GM10266 (cell line): ENCODE results near the gene FAM181A.

ENCODE experiments used
- DNase-seq: peaks from one replicate; pipeline ENCODE4 v3.0.0; 2012; ENCODE audit errors: extremely low spot score
- TF ChIP-seq, protein P1 (sequence below): IDR thresholded peaks from 2 replicates; pipeline ENCODE4 v1.5.1; 2012; ENCODE audit warnings: mild to moderate bottlenecking, low read depth; ENCODE audit not compliant: control insufficient read depth, insufficient read depth; ENCODE audit errors: missing control alignments

The FAM181A gene

DNA sequence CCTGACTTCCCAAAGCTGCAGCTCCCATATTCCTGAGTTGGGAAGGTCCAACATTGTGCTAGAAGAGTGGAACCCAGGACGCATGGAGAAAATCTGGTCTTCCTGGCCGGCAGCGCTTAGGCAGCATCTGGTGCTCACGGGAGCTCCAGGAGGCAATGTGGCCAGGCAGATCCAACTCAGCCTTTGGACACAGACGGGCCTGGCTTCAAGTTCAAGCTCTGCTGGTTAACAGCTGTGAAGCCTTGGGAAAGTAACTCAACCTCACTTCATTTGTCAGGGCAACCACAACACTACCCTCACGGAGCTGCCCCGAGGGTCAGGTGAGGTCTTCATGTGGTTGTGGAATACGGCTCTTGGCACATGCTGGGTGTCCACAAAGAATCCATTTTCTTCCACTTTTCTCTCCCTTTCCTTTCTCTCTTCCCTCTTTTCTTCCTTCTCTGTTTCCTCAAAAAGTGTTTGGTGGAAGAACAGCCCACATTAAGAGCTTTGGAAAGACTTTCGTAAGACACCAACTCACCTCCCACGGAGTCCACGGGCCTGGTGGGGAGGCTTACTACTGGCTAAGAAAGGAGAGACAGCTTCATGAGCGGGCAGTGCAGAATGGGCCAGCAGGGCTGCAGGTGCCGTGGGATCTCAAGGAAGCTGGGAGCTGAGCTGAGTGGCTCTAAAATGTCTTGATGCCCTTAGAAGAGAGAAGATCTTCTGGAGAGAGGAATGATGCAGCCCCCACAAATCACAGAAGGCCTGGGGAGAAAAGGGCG is 2.4 kb upstream of the FAM181A start:
- TF ChIP-seq, protein P1, sequence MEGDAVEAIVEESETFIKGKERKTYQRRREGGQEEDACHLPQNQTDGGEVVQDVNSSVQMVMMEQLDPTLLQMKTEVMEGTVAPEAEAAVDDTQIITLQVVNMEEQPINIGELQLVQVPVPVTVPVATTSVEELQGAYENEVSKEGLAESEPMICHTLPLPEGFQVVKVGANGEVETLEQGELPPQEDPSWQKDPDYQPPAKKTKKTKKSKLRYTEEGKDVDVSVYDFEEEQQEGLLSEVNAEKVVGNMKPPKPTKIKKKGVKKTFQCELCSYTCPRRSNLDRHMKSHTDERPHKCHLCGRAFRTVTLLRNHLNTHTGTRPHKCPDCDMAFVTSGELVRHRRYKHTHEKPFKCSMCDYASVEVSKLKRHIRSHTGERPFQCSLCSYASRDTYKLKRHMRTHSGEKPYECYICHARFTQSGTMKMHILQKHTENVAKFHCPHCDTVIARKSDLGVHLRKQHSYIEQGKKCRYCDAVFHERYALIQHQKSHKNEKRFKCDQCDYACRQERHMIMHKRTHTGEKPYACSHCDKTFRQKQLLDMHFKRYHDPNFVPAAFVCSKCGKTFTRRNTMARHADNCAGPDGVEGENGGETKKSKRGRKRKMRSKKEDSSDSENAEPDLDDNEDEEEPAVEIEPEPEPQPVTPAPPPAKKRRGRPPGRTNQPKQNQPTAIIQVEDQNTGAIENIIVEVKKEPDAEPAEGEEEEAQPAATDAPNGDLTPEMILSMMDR = no peak
- DNase-seq = no peak

DNA sequence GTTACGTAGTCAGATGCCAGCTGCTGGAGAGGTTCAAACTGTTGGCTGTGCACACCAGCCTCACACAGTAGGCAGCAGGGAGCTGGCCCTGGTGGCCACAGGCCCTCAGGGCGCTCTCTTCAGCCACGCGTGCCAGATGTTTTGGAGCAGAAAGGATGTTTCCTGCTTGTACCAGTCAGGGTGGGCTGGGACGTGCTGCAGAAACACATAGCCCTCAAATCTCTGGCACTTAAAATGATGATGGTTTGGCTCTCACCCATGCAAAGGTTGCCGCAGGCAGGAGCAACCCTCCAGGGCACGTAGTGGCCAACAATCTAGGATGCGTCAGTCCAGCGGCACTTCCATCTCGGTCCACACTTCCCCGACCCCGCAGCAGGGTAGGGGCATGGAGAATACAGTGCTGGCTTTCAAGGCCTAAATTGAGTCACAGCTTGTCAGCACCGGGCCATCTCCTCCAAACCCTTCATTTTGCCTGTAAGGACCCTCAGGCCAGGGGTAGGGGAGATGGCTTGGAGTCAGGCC is 1.7 kb upstream of the FAM181A start:
- TF ChIP-seq, protein P1 = no peak

DNA sequence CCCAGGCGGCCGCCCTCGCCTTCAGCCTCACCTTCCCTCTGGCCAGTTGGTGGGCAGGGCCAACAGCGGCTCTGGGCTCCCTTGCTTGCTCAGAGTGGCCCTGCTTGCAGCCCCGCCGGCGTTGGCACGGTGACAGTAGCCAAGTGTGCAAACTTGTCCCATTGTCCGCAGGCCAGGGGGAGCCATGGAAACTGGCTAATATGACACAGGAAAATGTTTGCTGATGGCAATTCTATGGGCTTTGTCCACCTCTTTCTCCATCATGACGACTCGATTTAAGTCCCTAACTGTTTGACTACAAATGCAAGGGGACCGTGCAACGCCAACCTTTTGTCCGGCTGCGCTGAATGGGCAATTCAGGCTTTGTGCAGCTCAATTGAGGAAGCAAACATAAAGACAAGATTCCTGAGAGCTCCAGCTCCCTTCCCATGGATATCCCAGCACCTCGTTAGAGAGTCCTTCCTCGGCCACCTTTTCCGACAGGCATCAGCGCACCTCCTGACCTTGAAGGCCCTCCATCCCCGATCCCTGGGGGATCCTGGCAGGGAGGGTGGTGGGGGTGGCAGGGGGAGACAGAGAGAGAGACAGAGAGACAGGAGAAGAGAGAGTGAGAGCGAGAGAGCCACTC is 785 bp upstream of the FAM181A start:
- TF ChIP-seq, protein P1 = no peak
- DNase-seq = no peak

More for the DNA sequence above, 1.7 kb upstream of the FAM181A start:
- no peak for DNase-seq

DNA sequence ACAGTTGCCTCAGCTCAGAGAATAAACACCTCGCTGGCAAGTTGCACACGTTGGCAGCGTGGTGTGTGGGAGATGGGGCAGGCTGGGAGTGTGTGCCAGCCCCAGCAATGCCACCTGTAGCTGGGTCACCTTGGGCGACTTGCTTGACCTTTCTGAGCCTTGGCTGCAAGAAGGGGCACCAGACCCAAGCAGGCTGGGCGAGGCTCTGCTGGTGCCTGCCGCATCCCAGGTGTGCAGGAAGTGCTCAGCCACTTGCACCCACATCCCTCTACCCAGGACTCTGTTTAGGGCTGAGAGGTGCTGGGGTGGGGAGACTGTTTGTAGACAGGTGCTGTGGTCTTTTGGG is 629 bp downstream of the FAM181A start:
- DNase-seq = no peak

DNA sequence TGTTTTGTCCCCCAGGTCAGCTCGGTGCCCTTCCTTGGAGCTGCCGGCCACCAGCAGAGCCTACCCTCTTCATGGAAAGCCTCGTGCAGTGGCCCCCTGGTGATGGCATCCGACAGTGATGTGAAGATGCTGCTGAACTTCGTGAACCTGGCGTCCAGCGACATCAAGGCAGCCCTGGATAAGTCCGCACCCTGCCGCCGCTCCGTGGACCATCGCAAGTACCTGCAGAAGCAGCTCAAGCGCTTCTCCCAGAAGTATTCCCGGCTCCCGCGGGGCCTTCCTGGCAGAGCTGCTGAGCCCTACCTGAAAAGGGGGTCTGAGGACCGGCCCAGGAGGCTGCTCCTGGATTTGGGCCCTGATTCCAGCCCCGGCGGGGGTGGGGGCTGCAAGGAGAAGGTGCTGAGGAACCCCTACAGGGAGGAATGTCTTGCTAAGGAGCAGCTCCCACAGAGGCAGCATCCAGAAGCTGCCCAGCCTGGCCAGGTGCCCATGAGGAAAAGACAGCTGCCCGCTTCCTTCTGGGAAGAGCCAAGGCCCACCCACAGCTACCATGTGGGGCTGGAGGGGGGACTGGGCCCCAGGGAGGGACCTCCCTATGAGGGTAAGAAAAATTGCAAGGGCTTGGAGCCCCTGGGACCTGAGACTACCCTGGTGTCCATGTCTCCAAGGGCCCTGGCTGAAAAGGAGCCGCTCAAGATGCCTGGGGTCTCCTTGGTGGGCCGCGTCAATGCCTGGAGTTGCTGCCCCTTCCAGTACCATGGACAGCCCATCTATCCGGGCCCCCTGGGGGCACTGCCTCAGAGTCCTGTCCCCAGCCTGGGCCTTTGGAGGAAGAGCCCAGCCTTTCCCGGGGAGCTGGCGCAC is 1.3 kb downstream of the FAM181A start:
- TF ChIP-seq, protein P1 = no peak
- DNase-seq = no peak

More for the DNA sequence above, 629 bp downstream of the FAM181A start:
- TF ChIP-seq, protein P1 = no peak

DNA sequence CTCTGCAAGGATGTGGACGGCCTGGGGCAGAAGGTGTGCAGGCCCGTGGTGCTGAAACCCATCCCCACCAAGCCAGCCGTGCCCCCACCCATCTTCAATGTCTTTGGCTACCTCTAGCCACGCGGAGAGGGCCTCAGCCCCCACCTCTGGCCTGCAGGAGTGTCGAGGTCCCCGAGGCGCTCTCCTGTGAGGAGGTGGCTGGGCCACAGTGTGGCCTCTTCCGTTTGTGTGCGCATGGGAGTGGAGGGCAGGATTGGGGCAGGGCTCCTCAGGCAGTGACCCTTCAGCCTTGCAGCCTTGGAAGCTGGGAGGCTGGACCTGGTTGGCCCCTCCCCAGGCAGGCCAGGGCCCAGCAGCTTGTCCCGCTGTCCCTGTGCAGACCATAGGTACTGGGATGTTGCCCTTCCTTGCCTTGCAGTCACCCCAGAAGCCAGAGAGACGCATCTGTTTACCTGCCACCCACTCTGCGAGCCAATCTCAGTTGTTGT is 1.9 kb downstream of the FAM181A start:
- TF ChIP-seq, protein P1 = no peak
- no peak for DNase-seq
